ENCODE results near the gene DNASE1L1.

DNA sequence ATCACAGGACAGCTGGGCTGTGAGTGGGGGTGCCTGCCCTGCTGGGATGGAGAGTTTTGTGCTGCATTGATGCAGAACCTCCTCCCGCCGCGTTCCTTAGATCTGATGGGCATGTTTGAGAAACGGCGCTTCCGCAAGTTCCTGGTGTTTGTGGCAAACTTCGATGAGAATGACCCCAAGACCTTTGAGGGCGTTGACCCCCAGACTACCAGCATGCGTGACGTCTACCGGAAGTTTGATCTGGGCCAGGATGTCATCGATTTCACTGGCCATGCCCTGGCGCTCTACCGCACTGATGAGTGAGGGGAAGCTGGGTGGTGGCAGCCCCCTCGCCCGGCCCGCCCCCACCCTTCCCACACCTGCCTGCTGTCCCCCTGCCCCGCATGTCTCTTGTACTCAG is 30.8 kb upstream of the DNASE1L1 start:
- TF ChIP-seq, protein P1, sequence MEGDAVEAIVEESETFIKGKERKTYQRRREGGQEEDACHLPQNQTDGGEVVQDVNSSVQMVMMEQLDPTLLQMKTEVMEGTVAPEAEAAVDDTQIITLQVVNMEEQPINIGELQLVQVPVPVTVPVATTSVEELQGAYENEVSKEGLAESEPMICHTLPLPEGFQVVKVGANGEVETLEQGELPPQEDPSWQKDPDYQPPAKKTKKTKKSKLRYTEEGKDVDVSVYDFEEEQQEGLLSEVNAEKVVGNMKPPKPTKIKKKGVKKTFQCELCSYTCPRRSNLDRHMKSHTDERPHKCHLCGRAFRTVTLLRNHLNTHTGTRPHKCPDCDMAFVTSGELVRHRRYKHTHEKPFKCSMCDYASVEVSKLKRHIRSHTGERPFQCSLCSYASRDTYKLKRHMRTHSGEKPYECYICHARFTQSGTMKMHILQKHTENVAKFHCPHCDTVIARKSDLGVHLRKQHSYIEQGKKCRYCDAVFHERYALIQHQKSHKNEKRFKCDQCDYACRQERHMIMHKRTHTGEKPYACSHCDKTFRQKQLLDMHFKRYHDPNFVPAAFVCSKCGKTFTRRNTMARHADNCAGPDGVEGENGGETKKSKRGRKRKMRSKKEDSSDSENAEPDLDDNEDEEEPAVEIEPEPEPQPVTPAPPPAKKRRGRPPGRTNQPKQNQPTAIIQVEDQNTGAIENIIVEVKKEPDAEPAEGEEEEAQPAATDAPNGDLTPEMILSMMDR (IDR thresholded peaks at IDR 0.05) = no peak
- no peak for TF ChIP-seq POLR2A (IDR thresholded peaks at IDR 0.05)

Data from prostate gland (tissue), 2 donors.